HEK293 (cell line): Measurements from ENCODE around the gene SKOR1.

Experiments used
- CTCF ChIP-seq: fragments of 450-650 bp; formaldehyde crosslinking; IDR thresholded peaks from 2 replicates; pipeline ENCODE4 v1.5.1; 2016; ENCODE audit warnings: missing biosample characterization, missing genetic modification characterization
- REST ChIP-seq: fragments of 450-650 bp; formaldehyde crosslinking; IDR thresholded peaks from 2 replicates; pipeline ENCODE4 v1.5.1; 2016; ENCODE audit warnings: missing biosample characterization, missing genetic modification characterization
- YY2 ChIP-seq: fragments of 450-650 bp; formaldehyde crosslinking; IDR thresholded peaks from 2 replicates; pipeline ENCODE4 v1.5.1; 2016; ENCODE audit warnings: missing biosample characterization, missing genetic modification characterization
- ZNF184 ChIP-seq: fragments of 450-650 bp; IDR thresholded peaks from 2 replicates; pipeline ENCODE4 v1.5.1; 2018; ENCODE audit warnings: missing biosample characterization, mild to moderate bottlenecking, missing genetic modification characterization
- ZNF2 ChIP-seq: fragments of 450-650 bp; formaldehyde crosslinking; IDR thresholded peaks from 2 replicates; pipeline ENCODE4 v1.5.1; 2016; ENCODE audit warnings: missing biosample characterization, missing genetic modification characterization
- ZNF549 ChIP-seq: fragments of 450-650 bp; IDR thresholded peaks from 2 replicates; pipeline ENCODE4 v1.5.1; 2018; ENCODE audit warnings: missing biosample characterization, missing genetic modification characterization, mild to moderate bottlenecking, inconsistent platforms, moderate library complexity
- TF ChIP-seq, protein P1 (sequence below): fragments of 450-650 bp; formaldehyde crosslinking; IDR thresholded peaks from 2 replicates; pipeline ENCODE4 v1.5.1; 2016; ENCODE audit warnings: missing biosample characterization, missing genetic modification characterization
- TF ChIP-seq, protein P2 (sequence below): fragments of 450-650 bp; formaldehyde crosslinking; IDR thresholded peaks from 2 replicates; pipeline ENCODE4 v1.5.1; 2017; ENCODE audit warnings: missing biosample characterization, missing genetic modification characterization

- no peak for TF ChIP-seq ZNF184 (tag by site-specific recombination)
- TF ChIP-seq, protein P1, sequence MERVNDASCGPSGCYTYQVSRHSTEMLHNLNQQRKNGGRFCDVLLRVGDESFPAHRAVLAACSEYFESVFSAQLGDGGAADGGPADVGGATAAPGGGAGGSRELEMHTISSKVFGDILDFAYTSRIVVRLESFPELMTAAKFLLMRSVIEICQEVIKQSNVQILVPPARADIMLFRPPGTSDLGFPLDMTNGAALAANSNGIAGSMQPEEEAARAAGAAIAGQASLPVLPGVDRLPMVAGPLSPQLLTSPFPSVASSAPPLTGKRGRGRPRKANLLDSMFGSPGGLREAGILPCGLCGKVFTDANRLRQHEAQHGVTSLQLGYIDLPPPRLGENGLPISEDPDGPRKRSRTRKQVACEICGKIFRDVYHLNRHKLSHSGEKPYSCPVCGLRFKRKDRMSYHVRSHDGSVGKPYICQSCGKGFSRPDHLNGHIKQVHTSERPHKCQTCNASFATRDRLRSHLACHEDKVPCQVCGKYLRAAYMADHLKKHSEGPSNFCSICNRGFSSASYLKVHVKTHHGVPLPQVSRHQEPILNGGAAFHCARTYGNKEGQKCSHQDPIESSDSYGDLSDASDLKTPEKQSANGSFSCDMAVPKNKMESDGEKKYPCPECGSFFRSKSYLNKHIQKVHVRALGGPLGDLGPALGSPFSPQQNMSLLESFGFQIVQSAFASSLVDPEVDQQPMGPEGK (tag by site-specific recombination) = no peak
- no peak for TF ChIP-seq REST (tag by site-specific recombination)
- TF ChIP-seq, protein P2, sequence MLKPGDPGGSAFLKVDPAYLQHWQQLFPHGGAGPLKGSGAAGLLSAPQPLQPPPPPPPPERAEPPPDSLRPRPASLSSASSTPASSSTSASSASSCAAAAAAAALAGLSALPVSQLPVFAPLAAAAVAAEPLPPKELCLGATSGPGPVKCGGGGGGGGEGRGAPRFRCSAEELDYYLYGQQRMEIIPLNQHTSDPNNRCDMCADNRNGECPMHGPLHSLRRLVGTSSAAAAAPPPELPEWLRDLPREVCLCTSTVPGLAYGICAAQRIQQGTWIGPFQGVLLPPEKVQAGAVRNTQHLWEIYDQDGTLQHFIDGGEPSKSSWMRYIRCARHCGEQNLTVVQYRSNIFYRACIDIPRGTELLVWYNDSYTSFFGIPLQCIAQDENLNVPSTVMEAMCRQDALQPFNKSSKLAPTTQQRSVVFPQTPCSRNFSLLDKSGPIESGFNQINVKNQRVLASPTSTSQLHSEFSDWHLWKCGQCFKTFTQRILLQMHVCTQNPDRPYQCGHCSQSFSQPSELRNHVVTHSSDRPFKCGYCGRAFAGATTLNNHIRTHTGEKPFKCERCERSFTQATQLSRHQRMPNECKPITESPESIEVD = no peak
- no peak for TF ChIP-seq CTCF
- TF ChIP-seq ZNF549 (tag by site-specific recombination) = no peak
- no peak for TF ChIP-seq YY2 (tag by site-specific recombination)
- no peak for TF ChIP-seq ZNF2
These were observed 4.6 kb downstream of the SKOR1 start for GRCh38 chr15:67829647-67830504.
